ENCODE results near the gene NLRC3.

DNA sequence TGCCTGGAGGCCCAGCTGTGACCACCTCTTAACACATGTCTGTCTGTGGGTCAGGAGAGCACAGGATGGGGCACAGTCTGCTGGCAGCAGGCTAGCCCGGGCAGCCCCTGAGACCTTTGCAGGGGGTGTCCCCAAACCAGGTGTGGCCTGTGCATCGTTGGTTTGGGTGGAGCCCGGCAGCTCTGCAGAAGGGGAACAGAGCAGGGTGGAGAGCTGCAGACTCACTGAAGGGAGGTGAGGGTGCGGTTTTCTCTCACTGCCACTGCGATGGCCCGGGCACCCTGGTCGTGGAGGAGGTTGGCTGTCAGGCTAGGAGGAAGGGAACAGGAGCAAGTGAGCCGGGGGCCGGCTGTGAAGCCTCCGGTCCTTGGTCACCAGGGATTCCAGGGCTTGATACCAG, 28.8 kb downstream of the NLRC3 start:
- no peak for TF ChIP-seq POLR2A (IDR thresholded peaks at IDR 0.05)
- TF ChIP-seq, protein P1, sequence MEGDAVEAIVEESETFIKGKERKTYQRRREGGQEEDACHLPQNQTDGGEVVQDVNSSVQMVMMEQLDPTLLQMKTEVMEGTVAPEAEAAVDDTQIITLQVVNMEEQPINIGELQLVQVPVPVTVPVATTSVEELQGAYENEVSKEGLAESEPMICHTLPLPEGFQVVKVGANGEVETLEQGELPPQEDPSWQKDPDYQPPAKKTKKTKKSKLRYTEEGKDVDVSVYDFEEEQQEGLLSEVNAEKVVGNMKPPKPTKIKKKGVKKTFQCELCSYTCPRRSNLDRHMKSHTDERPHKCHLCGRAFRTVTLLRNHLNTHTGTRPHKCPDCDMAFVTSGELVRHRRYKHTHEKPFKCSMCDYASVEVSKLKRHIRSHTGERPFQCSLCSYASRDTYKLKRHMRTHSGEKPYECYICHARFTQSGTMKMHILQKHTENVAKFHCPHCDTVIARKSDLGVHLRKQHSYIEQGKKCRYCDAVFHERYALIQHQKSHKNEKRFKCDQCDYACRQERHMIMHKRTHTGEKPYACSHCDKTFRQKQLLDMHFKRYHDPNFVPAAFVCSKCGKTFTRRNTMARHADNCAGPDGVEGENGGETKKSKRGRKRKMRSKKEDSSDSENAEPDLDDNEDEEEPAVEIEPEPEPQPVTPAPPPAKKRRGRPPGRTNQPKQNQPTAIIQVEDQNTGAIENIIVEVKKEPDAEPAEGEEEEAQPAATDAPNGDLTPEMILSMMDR (IDR thresholded peaks at IDR 0.05), result no peak

All from uterus (tissue), 2 donors.